Measurements from ENCODE around the gene SLC49A4.

GRCh38 chr3:122857019-122857418 lies 62.1 kb downstream of the SLC49A4 start:
- no peak for TF ChIP-seq POLR2A (IDR thresholded peaks at IDR 0.05)
- TF ChIP-seq CTCF (IDR thresholded peaks at IDR 0.05): no peak

Data from lower leg skin (tissue), 3 donors.